GM21529 (cell line): Measurements from ENCODE around the gene RCL1.

Experiments used
- ATAC-seq: cut with Tn5 transposase; IDR thresholded peaks from one replicate; pipeline ENCODE4 v1.9.1; 2021; ENCODE audit not compliant: unreplicated experiment

The RCL1 gene

DNA sequence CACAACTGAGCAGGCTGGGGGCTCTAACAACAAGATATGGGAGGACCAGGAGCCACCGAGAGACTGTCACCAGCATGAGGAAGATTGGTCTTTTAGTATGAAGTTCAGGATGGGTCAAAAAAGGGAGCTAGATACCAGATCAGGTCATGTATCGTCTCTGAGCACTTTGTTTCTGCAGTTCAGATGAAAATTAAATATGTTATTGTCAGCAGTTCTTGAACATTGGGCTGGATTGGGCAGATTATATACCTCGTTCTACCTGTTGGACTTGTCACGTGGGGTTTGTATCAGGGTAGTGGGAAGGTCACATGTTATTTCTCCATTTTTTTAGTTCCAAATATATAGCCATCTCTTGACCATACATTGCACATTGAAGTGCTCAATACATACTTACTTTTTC lies 47.3 kb downstream of the RCL1 start:
- no peak for ATAC-seq

- no peak for ATAC-seq
Measured at GRCh38 chr9:4842213-4842612, 49.5 kb downstream of the RCL1 start.

DNA sequence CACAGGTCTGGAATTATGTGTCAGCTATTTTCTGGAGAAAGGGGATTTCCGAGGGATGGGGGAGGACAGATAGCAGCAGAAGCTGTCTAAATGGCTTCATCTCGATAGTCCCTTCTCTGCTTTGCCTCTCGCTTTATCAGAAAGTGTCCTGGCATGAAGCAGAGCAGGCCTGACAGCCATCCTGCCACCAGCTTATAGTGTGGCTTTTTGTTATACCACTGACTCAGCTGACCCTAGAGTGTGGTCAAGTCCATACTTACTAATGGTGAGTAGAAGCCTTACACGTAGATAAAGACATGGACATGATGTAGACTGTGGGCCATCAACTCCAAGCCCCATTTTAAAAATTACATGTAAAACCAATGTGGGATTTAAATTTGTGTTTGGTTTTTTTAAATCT lies 50.0 kb downstream of the RCL1 start:
- no peak for ATAC-seq

DNA sequence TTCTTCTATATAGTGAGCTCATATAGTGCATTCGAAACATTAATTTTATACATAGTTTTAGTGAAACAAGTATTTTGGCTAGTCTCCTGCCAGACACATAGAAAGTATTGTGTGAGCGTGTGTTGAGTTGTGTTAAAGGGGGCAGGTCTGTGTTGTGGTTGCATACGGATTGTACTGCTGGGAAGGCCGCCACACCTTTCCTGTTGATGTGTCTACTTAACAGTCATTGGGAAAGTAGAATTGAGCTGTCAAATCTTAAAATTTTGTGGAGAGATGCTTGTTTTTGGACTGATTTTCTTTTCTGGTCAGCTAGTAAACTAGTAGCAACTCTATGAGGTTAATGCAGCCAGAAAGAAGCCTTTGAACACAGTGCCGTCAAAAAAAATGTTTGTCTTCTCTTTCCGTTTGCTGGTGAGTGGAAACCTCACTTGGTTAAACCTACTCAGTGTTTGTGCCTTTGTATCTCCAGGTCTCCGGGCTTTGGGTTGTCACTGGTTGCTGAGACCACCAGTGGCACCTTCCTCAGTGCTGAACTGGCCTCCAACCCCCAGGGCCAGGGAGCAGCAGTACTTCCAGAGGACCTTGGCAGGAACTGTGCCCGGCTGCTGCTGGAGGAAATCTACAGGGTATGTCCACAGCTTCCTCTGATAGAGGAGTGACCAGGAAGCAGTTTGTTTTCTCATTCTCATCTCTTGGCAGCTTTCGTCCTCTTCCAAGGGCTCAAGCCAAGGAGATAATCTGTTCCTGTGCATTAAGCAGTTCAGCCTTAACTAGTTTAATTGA lies 51.5 kb downstream of the RCL1 start:
- no peak for ATAC-seq

DNA sequence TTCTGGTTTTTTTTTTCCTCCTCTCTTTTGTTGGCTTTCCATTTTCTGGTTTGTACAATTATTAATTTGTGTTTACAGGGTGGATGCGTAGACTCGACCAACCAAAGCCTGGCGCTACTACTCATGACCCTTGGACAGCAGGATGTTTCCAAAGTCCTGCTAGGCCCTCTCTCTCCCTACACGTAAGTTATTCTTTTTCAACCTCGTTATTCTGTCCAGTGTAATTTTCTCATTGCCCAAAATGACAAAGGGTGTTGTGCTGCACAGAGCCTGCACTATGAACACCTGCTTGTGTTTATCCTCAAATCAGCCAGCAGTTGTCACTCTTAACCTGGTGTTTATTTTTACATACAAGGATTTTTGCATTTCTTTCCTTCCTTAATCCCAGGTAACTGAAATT lies 56.6 kb downstream of the RCL1 start:
- ATAC-seq: no peak

- no peak for ATAC-seq
Measured at GRCh38 chr9:4850603-4851310, 58.0 kb downstream of the RCL1 start.

DNA sequence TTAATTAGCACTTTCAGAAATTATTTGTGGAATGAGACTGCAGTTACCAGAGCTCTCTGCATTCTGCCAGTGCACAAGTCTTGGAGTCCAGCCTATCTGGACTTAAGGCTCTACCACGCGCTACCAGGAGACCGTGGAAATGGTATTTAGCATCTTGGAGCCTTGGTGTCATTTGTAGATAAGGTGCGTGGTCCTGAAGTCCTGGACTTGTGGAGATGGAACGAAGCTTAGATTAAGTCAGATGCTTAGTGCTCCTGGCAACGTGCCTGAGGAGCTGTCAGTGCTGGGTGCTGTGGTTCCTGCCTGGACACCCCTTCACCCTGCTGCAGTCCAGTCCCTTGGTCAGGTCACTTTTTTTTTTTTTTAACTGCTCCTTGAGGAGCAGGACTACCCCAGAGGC lies 59.7 kb downstream of the RCL1 start:
- ATAC-seq: no peak

- ATAC-seq: no peak
Measured at GRCh38 chr9:4854265-4854590, 61.5 kb downstream of the RCL1 start.

GRCh38 chr9:4855841-4856240 lies 63.1 kb downstream of the RCL1 start:
- ATAC-seq: no peak

GRCh38 chr9:4857163-4857810 lies 64.5 kb downstream of the RCL1 start:
- ATAC-seq: no peak

DNA sequence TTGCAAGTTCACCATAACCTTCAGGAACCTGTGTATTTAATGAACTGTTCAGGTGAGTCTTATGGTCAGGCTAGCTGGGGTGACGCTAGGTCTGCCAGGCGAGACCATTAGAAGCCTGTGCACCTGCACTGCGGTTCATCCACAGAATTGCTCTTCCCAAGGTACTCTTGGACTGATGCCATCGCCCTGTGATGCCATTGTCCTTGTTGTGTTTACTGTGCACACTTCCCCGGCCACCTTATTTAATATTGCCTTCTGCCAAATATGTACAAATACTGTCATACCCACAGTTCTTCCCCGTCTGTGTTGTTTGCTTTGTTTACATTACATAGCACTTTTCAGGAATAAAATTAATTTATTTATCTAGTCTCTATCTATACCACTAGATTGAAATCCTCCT lies 66.3 kb downstream of the RCL1 start:
- ATAC-seq: no peak

- no peak for ATAC-seq
Measured at GRCh38 chr9:4860383-4860782, 67.6 kb downstream of the RCL1 start.

GRCh38 chr9:4861145-4861544 lies 68.4 kb downstream of the RCL1 start:
- no peak for ATAC-seq

DNA sequence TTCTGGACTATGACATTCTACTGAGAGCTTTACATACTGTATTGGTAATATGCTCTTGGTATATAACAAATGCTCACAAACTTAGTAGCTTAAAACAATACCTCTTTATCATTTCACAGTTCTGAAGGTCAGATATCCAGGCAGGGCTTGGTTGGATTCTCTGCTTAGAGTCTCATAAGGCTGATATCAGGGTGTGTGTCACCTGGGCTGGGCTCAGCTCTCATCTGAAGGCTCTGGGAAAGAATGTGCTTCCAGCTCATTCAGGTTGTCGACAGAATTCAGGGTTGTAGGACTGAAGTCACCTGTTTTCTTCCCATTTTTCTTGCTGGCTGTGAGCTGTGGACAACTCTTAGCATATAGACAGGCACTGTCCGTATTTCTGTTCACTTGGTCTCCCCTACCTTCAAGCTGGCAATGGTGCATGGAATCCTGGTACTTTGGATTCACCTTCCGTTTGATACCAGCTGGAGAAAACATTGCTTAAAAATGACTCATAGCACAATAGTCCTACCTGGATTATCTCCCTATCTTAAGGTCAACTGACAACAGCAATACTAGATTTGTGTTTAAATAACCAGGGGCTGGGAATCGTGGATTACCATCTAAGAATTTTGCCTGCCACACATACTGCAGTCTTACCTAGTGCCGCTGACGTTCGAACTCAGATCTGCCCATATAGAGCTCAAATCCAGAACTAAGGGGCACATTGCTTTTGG lies 69.2 kb downstream of the RCL1 start:
- no peak for ATAC-seq

DNA sequence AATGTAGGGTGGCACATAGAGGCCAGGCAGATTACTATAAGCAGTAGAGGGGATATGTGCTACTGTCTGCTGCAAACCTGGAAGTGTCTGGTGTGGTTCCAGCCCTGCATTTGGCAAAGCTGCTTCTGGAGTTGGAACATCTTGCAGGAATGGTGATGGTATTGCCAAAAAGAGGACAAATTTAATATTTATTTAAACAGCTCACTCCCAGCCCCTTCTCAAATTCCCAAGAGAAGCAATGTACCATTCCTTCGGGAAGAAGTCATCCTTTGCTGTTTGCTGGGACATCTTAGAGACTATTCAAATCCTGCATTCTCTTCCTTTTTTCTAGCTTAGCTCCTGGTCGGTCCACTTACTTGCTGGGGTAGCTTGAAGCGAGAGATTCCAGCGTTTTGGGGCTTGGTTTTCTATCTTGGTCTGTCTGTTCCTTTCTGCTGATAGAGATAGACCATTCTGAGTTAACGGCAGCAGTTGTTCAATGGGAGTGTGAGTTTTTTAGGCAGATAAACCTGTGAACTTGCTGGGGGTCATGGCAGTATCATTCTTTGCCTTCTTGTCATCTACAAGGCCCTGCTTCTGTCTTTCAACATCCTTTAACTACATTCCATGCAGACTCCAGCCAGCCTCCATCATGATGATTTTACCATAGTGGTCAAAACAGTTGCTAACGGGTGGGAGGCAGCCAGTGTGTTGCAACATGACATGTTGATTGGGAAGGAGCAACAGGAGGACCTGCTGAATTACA lies 69.9 kb downstream of the RCL1 start:
- ATAC-seq: no peak

GRCh38 chr9:4864234-4864661 lies 71.5 kb downstream of the RCL1 start:
- ATAC-seq: no peak

GRCh38 chr9:4864698-4865097 lies 72.0 kb downstream of the RCL1 start:
- ATAC-seq: no peak

GRCh38 chr9:4865681-4866080 lies 72.9 kb downstream of the RCL1 start:
- no peak for ATAC-seq

- ATAC-seq: no peak
Measured at GRCh38 chr9:4866239-4866969, 73.7 kb downstream of the RCL1 start.

DNA sequence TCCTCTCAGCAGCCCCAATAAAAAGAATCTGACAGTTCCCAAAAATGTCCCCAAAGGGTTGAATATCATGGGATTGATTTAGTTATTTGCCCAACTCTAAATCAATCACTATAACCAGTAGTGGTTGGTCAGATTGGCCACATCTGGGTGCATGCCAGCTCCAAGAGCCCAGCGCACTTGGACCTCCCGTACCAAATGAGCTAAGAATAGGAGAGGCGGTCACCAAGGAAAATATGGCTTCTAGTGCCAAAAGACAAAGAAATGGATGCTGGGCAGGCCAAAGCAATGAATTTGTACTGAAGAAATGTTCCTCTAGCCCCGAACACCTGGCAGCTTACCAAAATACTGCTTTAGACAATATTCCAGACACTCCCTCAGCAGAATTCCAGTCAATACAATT lies 80.3 kb downstream of the RCL1 start:
- no peak for ATAC-seq
